Astrocyte of the spinal cord (primary cell): ENCODE data around the gene PADI4.

Source experiments
- DNase-seq: peaks from one replicate; pipeline ENCODE4 v3.0.0; 2011; ENCODE audit warnings: low read depth, low spot score
- H3K4me3 ChIP-seq: 2 replicates; pipeline ENCODE4 v1.5.1; 2011; ENCODE audit warnings: low read depth, mild to moderate bottlenecking, low read length, moderate library complexity
- CTCF ChIP-seq: IDR thresholded peaks from 2 replicates; pipeline ENCODE4 v1.5.1; 2012; ENCODE audit warnings: low read depth, mild to moderate bottlenecking, low read length, inconsistent platforms
- in situ Hi-C: cut with HindIII; loops from 2 replicates; pipeline ENCODE4 v1.10.0; 2017; ENCODE audit warnings: low sequenced_read_pairs

The PADI4 gene

GRCh38 chr1:17360272-17360956 is 52.4 kb downstream of the PADI4 start:
- in situ Hi-C loops, result no loop called here
- H3K4me3 ChIP-seq, result no peak overlapping the region
- DNase-seq, result no peak
- no peak for TF ChIP-seq CTCF

- no peak overlapping the region for H3K4me3 ChIP-seq
- no peak for TF ChIP-seq CTCF
- DNase-seq, result no peak
- in situ Hi-C loops, result no loop called here
These were observed 53.7 kb downstream of the PADI4 start for GRCh38 chr1:17361687-17362086.

GRCh38 chr1:17363351-17363750 is 55.4 kb downstream of the PADI4 start:
- DNase-seq, result no peak
- H3K4me3 ChIP-seq, result no peak overlapping the region
- in situ Hi-C loops, result no loop called here
- TF ChIP-seq CTCF, result no peak

- no peak for DNase-seq
- H3K4me3 ChIP-seq, result no peak overlapping the region
- TF ChIP-seq CTCF, result no peak
- in situ Hi-C loops, result no loop called here
These were observed 55.8 kb downstream of the PADI4 start for GRCh38 chr1:17363771-17364170.

- no peak for DNase-seq
- TF ChIP-seq CTCF, result no peak
- no peak overlapping the region for H3K4me3 ChIP-seq
- in situ Hi-C loops, result no loop called here
These were observed 57.3 kb downstream of the PADI4 start for GRCh38 chr1:17365293-17365692.

- DNase-seq, result peak; percentile 23
- in situ Hi-C loops, result no loop called here
- TF ChIP-seq CTCF, result no peak
- H3K4me3 ChIP-seq, result no peak overlapping the region
These were observed 61.5 kb downstream of the PADI4 start for GRCh38 chr1:17369466-17369865.
